HepG2 (cell line): ENCODE measurements around the gene KLHL33. TPM values are rescaled to one million over a fixed set of nuclear protein-coding genes. Genes with fewer than 3 reads are reported as not detected.

Experiments
- ELK4 ChIP-seq: sonication (generic); formaldehyde crosslinking; IDR thresholded peaks from 2 replicates; pipeline ENCODE4 v1.9.0; 2021; ENCODE audit warnings: missing genetic modification reagents, borderline replicate concordance
- FOXA1 ChIP-seq, 2 experiments: fragments of 450-650 bp in 1 of 2; sonication (generic) in 1 of 2; formaldehyde crosslinking in 1 of 2; IDR thresholded peaks; 2 replicates each; pipeline versions ENCODE4 v1.4.0 to v1.6.1; 2016 to 2020; ENCODE audit warnings: missing genetic modification reagents in 1 of 2
- FOXK1 ChIP-seq: sonication (generic); formaldehyde crosslinking; IDR thresholded peaks from 2 replicates; pipeline ENCODE4 v1.4.0; 2020; ENCODE audit warnings: low read depth, missing genetic modification reagents, borderline replicate concordance
- HDAC6 ChIP-seq: fragments of 200-600 bp; sonication (generic); IDR thresholded peaks from 2 replicates; pipeline ENCODE4 v1.7.0; 2017; ENCODE audit warnings: mild to moderate bottlenecking, antibody characterized with exemption, low read length, low read depth
- IKZF5 ChIP-seq: IDR thresholded peaks from 2 replicates; pipeline ENCODE4 v1.6.1; 2018; ENCODE audit warnings: missing genetic modification reagents, mild to moderate bottlenecking, missing compliant biosample characterization
- JDP2 ChIP-seq: sonication (generic); formaldehyde crosslinking; IDR thresholded peaks from 2 replicates; pipeline ENCODE4 v1.8.1; 2022; ENCODE audit warnings: missing genetic modification reagents, borderline replicate concordance
- JUND ChIP-seq: sonication (generic); formaldehyde crosslinking; IDR thresholded peaks from 2 replicates; pipeline ENCODE4 v1.8.0; 2022; ENCODE audit warnings: mild to moderate bottlenecking, missing genetic modification reagents
- KLF16 ChIP-seq, 2 experiments: sonication (generic) in 1 of 2; formaldehyde crosslinking in 1 of 2; IDR thresholded peaks; 2 replicates each; pipeline versions ENCODE4 v1.6.1 to v1.8.0; 2016 to 2023; ENCODE audit warnings: missing genetic modification reagents in 2 of 2, missing compliant biosample characterization in 1 of 2
- LCORL ChIP-seq, 2 experiments: fragments of 450-650 bp in 1 of 2; sonication (generic) in 1 of 2; formaldehyde crosslinking in 1 of 2; IDR thresholded peaks; 2 replicates each; pipeline versions ENCODE4 v1.5.0 to v1.6.1; 2017 to 2020; ENCODE audit warnings: antibody characterized with exemption in 1 of 2, missing genetic modification reagents in 1 of 2
- MATR3 ChIP-seq: sonication (generic); formaldehyde crosslinking; IDR thresholded peaks from 2 replicates; pipeline ENCODE4 v1.4.0; 2020; ENCODE audit warnings: missing genetic modification reagents
- MEIS2 ChIP-seq: sonication (generic); formaldehyde crosslinking; IDR thresholded peaks from 2 replicates; pipeline ENCODE4 v1.9.0; 2021; ENCODE audit warnings: mild to moderate bottlenecking, missing genetic modification reagents
- MIER2 ChIP-seq: IDR thresholded peaks from 2 replicates; pipeline ENCODE4 v1.6.1; 2016; ENCODE audit warnings: missing biosample characterization, missing genetic modification reagents
- MTA1 ChIP-seq: sonication (generic); formaldehyde crosslinking; IDR thresholded peaks from 2 replicates; pipeline ENCODE4 v1.4.0; 2020; ENCODE audit warnings: missing genetic modification reagents, mild to moderate bottlenecking, borderline replicate concordance
- MXD1 ChIP-seq: sonication (generic); formaldehyde crosslinking; IDR thresholded peaks from 2 replicates; pipeline ENCODE4 v1.4.0; 2020; ENCODE audit warnings: mild to moderate bottlenecking, missing genetic modification reagents
- RELA ChIP-seq: sonication (generic); formaldehyde crosslinking; IDR thresholded peaks from 2 replicates; pipeline ENCODE4 v1.4.0; 2020; ENCODE audit warnings: missing genetic modification reagents
- THRA ChIP-seq: sonication (generic); formaldehyde crosslinking; IDR thresholded peaks from 2 replicates; pipeline ENCODE4 v1.4.0; 2020; ENCODE audit warnings: missing genetic modification reagents, borderline replicate concordance
- ZBTB2 ChIP-seq: sonication (generic); formaldehyde crosslinking; IDR thresholded peaks from 2 replicates; pipeline ENCODE4 v1.8.0; 2022; ENCODE audit warnings: low read depth, missing genetic modification reagents
- ZFP41 ChIP-seq: sonication (generic); formaldehyde crosslinking; IDR thresholded peaks from 2 replicates; pipeline ENCODE4 v1.4.0; 2020; ENCODE audit warnings: mild to moderate bottlenecking, missing genetic modification reagents, borderline replicate concordance
- ZFP91 ChIP-seq: sonication (generic); formaldehyde crosslinking; IDR thresholded peaks from 2 replicates; pipeline ENCODE4 v1.9.0; 2022; ENCODE audit warnings: missing genetic modification reagents, mild to moderate bottlenecking, borderline replicate concordance
- ZNF382 ChIP-seq: sonication (generic); formaldehyde crosslinking; IDR thresholded peaks from 2 replicates; pipeline ENCODE4 v1.5.0; 2020; ENCODE audit warnings: missing genetic modification reagents, mild to moderate bottlenecking, borderline replicate concordance
- ZNF670 ChIP-seq: sonication (generic); formaldehyde crosslinking; IDR thresholded peaks from 2 replicates; pipeline ENCODE4 v1.8.0; 2022; ENCODE audit warnings: mild to moderate bottlenecking, missing genetic modification reagents, borderline replicate concordance
- ZNF713 ChIP-seq: sonication (generic); formaldehyde crosslinking; IDR thresholded peaks from 2 replicates; pipeline ENCODE4 v1.4.0; 2020; ENCODE audit warnings: mild to moderate bottlenecking, missing genetic modification reagents
- polyA plus RNA-seq, 8 experiments: library from polyadenylated mRNA; depleted of rRNA in 3 of 8; stranded (reverse) in 7 of 8; unstranded in 1 of 8; fragments of >200 nt; fragmentation: Illumina TruSeq in 4 of 8; extraction: Trizol in 4 of 8; gene quantifications; 2 replicates each; pipeline versions ENCODE4 v1.2.1 to v1.2.3, GENCODE V29; 2011 to 2016; ENCODE audit warnings: low read depth in 4 of 8, missing spikeins in 1 of 8, mixed read lengths in 1 of 8; ENCODE audit not compliant: insufficient read depth in 1 of 8
- total RNA-seq, 5 experiments: library from RNA; depleted of rRNA; stranded (reverse); fragments of >200 nt; fragmentation: Illumina TruSeq; extraction: Trizol; gene quantifications; 2 replicates each; pipeline ENCODE4 v1.2.3, GENCODE V29; 2016; ENCODE audit warnings: low read depth in 1 of 5

The KLHL33 gene
- total and polyA plus RNA-seq, 2 of the 13 experiments (the other 11 are each of a cell fraction or from before 2014, with no cell fraction given): not detected

- peak; percentile 8; the same call in 1 of the 2 replicates for TF ChIP-seq ZNF670 (CRISPR knock-in tag)
- no peak for TF ChIP-seq MIER2 (CRISPR knock-in tag)
- TF ChIP-seq JDP2: no peak
- TF ChIP-seq FOXK1 (CRISPR knock-in tag): peak; percentile 68; the same call in 1 of the 2 replicates
- TF ChIP-seq RELA: no peak
- TF ChIP-seq KLF16 (CRISPR knock-in tag; IDR thresholded peaks at IDR 0.05): no peak
- no peak for TF ChIP-seq ZBTB2
- TF ChIP-seq ZNF382 (CRISPR knock-in tag): no peak
- peak; percentile 67; the same call in 1 of the 2 replicates for TF ChIP-seq IKZF5 (CRISPR knock-in tag)
- no peak for TF ChIP-seq FOXA1 (IDR thresholded peaks at IDR 0.05)
- peak; percentile 92 for TF ChIP-seq FOXA1 (CRISPR knock-in tag; IDR thresholded peaks at IDR 0.05)
- TF ChIP-seq LCORL (IDR thresholded peaks at IDR 0.05): no peak
- TF ChIP-seq LCORL (CRISPR knock-in tag; IDR thresholded peaks at IDR 0.05): peak; percentile 53; the same call in 1 of the 2 replicates
- no peak for TF ChIP-seq MEIS2 (CRISPR knock-in tag)
- TF ChIP-seq ZNF713 (CRISPR knock-in tag): no peak
- peak; percentile 86; the same call in 1 of the 2 replicates for TF ChIP-seq ZFP41
- peak; percentile 93 for TF ChIP-seq MTA1 (CRISPR knock-in tag)
- peak; percentile 75 for TF ChIP-seq ZFP91 (CRISPR knock-in tag)
- no peak for TF ChIP-seq ELK4 (CRISPR knock-in tag)
- TF ChIP-seq HDAC6: no peak
- TF ChIP-seq MATR3 (CRISPR knock-in tag): no peak
- TF ChIP-seq MXD1 (CRISPR knock-in tag): no peak
- no peak for TF ChIP-seq JUND (CRISPR knock-in tag)
- no peak for TF ChIP-seq THRA (CRISPR knock-in tag)
Measured at GRCh38 chr14:20376071-20376588, 59.8 kb downstream of the KLHL33 start (continued).
